ENCODE data around the gene DAAM2. TPM values are rescaled to one million over a fixed set of nuclear protein-coding genes. Genes with fewer than 3 reads are reported as not detected.

The DAAM2 gene
- total and polyA plus RNA-seq, 12 donors, result 6.0 to 25.9 (median 12.2) TPM

DNA sequence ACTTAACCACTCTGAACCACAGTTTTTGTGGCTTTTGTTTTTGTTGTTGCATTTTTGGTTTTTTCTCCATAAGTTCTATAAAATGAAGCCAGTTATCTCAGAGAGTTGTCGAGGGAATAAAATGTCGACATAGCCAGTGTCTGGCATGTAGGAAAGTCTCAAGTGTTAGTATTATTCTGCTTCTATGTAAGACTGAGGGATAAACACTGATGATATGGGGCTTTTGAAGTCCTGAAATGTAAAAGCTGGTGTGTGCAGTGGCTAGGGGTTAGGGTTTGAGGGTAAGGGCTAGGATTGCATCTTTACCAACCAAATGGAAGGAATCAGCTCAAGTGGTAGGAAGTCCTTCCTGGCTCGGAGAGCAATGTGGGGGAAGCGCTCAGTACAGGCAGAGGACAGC lies 59.2 kb downstream of the DAAM2 start:
- Histone ChIP-seq H3K4me1 (peaks cover 6 to 96% (median 62%) of the 10 kb centered on the region in 9 donors), H3K27ac (peak overlapping the region in 5 of 10 donors; percentile 12 to 55 (median 20)), H3K9me3 (no peaks in the 10 kb centered on the region), H3K27me3 (no peaks in the 10 kb centered on the region), H3K4me3 (no peak overlapping the region), H3K36me3 (peaks cover 0 to 2% (median 0%) of the 10 kb centered on the region in 9 donors)
- ATAC-seq, result peak in 2 of 8 donors; percentile 10 to 41
- TF ChIP-seq, protein P1, sequence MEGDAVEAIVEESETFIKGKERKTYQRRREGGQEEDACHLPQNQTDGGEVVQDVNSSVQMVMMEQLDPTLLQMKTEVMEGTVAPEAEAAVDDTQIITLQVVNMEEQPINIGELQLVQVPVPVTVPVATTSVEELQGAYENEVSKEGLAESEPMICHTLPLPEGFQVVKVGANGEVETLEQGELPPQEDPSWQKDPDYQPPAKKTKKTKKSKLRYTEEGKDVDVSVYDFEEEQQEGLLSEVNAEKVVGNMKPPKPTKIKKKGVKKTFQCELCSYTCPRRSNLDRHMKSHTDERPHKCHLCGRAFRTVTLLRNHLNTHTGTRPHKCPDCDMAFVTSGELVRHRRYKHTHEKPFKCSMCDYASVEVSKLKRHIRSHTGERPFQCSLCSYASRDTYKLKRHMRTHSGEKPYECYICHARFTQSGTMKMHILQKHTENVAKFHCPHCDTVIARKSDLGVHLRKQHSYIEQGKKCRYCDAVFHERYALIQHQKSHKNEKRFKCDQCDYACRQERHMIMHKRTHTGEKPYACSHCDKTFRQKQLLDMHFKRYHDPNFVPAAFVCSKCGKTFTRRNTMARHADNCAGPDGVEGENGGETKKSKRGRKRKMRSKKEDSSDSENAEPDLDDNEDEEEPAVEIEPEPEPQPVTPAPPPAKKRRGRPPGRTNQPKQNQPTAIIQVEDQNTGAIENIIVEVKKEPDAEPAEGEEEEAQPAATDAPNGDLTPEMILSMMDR (IDR thresholded peaks at IDR 0.05), result no peak
- intact Hi-C loops (cut with DNase I), result no loop called here
- WGBS, 2 donors, result 55 to 70% methylated on average over 4 of the region's 4 CpGs
- no peak for DNase-seq

DNA sequence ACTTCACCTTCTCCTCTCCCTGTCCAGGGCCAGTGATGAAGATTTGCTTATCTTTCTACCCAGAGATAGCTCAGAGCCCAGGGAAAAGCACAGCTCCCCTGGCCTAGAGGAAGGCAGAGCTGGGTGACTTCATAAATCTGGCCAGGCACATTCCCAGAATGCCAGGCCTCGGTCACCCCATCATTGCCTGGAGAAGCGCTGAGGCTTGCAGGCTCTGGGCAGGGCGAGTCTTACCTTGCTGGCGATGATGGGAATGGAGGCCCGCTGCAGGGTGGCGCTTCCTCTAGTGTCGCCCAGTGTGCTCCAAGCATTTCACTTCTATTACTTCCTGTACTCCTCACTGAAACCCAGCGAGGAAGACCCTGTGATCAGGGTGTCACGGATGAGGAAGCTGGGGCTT lies 60.1 kb downstream of the DAAM2 start:
- H3K27me3 ChIP-seq, result no peaks in the 10 kb centered on the region
- TF ChIP-seq, protein P1 (IDR thresholded peaks at IDR 0.05), result no peak
- ATAC-seq (no peak), DNase-seq (no peak)
- intact Hi-C loops (cut with DNase I), result no loop called here
- 86% methylated on average over 9 of the region's 9 CpGs for WGBS, 2 donors
- peaks cover 6 to 90% (median 52%) of the 10 kb centered on the region in 9 donors for H3K4me1 ChIP-seq
- peak overlapping the region in 3 of 10 donors; percentile 26 to 55 (median 52) for H3K27ac ChIP-seq
- peaks cover 0 to 12% (median 0%) of the 10 kb centered on the region in 9 donors for H3K36me3 ChIP-seq
- H3K9me3 ChIP-seq, result no peaks in the 10 kb centered on the region
- H3K4me3 ChIP-seq, result no peak overlapping the region

DNA sequence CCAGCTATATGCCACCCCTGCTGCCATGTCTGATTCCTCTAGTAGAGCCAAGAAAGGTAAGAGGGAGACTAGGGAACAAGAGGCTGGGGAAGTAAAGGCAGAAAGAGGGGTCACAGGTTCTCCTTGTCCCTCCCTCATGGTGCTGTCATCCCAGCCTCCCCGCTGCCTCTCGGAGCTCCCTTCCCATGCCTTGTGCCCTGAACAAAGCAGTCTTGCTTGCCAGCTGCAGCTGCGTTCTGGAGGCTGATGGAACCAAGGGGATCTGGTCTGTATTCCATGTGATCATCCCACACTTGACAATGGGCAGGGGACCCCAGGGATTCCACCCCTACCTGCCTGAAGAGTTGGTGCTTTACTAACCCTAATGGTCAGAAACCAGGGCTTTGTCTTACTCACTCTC lies 61.4 kb downstream of the DAAM2 start:
- 95 to 96% methylated on average over 3 of the region's 3 CpGs for WGBS, 2 donors

DNA sequence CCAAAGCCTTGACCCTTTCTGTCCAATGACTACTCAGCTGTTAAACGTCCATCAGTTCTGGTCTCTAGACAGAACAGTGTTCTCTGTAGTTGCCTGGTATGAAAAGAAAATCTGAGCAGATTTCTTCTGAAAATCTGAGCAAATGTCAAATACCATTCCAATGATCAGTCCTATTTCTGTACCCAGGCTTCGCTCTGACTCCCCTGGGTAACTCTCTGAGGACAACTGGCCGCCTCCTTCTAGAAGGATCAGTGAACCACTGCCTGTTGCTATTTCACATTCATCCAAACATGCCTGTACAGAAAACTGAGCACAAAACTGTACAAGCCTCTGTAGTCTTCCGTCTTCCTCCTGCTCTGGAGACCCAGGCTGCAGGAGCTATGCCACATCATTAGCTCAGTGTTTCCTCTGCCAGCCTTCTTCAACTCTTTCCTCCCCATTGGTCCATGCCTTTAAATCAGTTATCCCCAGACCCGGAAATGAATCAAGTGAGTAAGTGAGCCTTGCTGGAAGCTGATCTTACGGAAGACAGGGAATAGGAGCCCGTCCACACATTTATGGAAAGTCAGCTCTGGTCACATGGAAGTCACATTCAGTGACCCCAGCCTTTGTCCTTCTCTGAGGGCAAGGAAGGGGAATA lies 63.3 kb downstream of the DAAM2 start:
- peaks cover 4 to 60% (median 24%) of the 10 kb centered on the region in 9 donors for H3K4me1 ChIP-seq
- peak in 6 of 8 donors; percentile 8 to 48 (median 41) for ATAC-seq
- WGBS, 2 donors, result 76 to 81% methylated on average over 7 of the region's 7 CpGs
- peak overlapping the region in 7 of 10 donors; percentile 14 to 54 (median 36) for H3K27ac ChIP-seq
- H3K36me3 ChIP-seq, result peaks cover 0 to 28% (median 0%) of the 10 kb centered on the region in 9 donors
- H3K4me3 ChIP-seq, result no peak overlapping the region
- no peaks in the 10 kb centered on the region for H3K27me3 ChIP-seq
- intact Hi-C loops (cut with DNase I), result no loop called here
- no peak for DNase-seq
- no peaks in the 10 kb centered on the region for H3K9me3 ChIP-seq
- TF ChIP-seq, protein P1 (IDR thresholded peaks at IDR 0.05), result no peak

More for the DNA sequence above, 61.4 kb downstream of the DAAM2 start:
- TF ChIP-seq, protein P1 (IDR thresholded peaks at IDR 0.05), result no peak
- H3K36me3 ChIP-seq, result peaks cover 0 to 22% (median 0%) of the 10 kb centered on the region in 9 donors
- H3K4me3 ChIP-seq, result no peak overlapping the region
- H3K27ac ChIP-seq, result peak overlapping the region in 3 of 10 donors; percentile 19 to 45 (median 21)
- DNase-seq (no peak), ATAC-seq (no peak)
- no peaks in the 10 kb centered on the region for H3K9me3 ChIP-seq
- intact Hi-C loops (cut with DNase I), result no loop called here
- no peaks in the 10 kb centered on the region for H3K27me3 ChIP-seq
- peaks cover 4 to 77% (median 40%) of the 10 kb centered on the region in 9 donors for H3K4me1 ChIP-seq
